Retina (tissue), 1 donor: Measurements from ENCODE around the gene TSC1.
A peak's percentile ranks its signal among the peaks of the same experiment; 100 is the strongest.
"Not testable (repeated sequence)": the region's sequence is repeated elsewhere in the genome, so short reads cannot be mapped to it uniquely, and the experiment has no call there.

Experiments
- DNase-seq: peaks from one replicate; pipeline ENCODE4 v3.0.0-alpha.2; 2016

TSC1 gene

DNA sequence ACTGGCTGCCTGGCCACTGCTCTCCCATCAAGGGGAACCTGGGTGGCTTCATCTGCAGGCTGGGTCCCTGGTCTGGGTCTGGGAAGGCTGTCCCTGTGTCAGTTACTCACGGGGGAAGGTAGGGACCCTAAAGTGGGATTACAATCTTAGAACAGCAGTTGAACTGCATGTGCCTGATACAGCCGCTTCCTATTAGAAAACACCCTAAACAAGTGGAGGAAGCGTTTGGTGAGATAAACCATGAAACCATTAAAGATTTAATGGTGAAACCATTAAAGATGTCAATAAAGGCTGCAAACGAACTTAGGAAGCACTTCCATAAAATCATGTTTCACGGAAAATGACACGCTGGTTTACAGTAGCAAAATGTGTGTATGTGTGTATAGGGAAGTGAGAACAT, 31.5 kb upstream of the TSC1 start:
- no peak for DNase-seq

DNA sequence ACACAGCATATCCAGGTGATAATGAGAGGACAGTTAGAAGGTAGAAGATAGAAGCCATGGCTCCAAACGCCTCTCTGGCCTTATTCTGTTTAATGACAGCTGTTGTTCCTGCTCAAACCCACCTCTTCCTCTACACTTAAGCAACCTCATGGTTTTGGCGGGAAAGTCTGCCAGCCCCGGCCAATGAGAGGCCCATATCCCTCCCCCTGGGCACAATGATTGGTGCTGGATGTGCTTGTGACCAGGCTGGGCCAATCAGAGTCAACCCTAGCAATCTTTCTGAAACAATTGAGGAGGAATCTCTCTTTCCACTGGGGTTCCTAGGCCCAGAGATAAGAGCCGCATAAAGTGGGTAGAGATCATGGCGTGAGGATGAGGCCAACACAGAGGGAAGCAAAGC, 29.3 kb upstream of the TSC1 start:
- no peak for DNase-seq

DNA sequence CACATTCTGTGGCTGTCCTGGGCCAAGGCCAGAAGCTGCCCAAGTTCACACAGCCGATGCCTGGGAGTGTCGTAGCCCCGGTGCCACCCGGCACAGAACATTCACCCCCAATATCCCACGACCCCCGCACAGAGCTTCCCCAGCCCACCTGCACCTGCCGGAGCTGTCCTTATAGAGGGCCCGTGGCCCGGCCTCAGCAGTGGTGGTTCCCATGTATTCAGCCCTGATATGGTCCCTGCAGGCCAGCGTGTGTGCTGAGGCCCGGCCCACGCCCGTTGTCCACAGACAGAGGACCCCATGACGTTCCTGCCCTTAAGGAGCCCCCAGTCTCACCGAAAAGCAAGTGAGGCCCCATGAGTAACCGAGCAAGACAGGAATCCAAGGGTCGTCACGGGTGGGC, 28.8 kb upstream of the TSC1 start:
- DNase-seq: no peak

DNA sequence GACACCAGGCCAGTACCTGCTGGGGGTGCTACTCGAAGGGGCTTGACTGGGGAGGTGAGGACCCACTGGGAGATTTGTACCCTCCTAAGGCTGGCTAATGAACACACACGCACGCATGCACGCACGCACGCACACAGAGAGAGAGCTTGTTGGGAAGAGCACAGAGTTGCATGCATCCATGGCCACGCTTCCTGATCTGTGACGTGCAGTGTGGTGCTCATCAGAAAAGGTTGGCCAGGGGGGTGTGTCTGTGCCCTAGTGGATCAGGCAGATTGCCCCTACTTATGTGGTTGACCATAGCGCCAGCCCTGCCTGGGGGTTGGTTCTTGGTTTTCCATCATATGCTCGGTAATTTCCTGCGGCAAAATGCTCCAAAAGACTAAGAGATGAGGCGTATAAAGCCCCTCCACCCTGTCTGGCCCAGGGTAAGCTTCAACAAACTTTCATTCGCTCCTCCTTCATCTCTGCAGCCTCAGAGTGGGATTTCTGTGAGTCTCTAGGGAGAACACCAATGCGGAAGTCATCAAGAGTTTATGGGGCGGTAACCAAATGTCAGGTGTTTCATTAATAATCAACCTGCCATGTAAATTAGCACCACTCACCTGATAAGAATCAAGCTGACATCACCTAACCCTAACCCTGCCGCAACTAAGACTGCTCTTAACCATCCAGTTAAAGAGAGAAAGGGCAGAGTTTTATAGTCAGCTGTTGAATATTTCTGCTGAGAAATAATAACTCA, 26.1 kb upstream of the TSC1 start:
- DNase-seq: no peak

DNA sequence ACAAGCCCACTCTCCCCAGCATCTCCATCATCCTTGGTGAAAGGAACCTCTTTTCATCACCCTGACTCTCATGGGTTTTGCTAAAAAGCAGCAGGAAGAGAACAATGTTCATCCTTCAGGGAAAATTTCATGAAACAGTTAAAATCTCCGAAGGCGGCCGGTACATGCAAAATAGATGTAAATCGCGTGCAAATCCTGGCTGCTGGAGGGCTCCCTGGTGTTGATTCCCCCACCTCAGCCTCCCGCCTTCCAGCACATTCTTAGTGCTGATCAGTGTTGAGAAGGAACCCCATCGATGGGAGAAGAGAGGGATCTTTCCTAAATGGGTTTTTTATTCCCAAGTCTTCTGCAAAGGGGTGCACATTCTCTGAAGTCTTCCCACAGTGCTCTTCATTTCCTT, 25.4 kb upstream of the TSC1 start:
- DNase-seq: no peak

DNA sequence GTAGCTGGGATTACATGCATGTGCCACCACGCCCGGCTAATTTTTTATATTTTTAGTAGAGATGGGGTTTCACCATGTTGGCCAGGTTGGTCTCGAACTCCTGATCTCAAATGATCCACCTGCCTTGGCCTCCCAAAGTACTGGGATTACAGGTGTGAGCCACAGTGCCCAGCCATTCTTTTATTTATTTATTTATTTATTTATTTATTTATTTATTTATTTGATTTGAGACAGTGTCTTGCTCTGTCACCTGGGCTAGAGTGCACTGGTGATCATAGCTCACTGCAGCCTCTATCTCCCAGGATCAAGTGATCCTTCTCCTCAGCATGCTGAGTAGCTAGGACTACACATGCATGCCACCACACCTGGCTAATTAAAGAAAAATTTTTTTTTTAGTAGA, 23.5 kb upstream of the TSC1 start:
- not testable (repeated sequence) for DNase-seq

DNA sequence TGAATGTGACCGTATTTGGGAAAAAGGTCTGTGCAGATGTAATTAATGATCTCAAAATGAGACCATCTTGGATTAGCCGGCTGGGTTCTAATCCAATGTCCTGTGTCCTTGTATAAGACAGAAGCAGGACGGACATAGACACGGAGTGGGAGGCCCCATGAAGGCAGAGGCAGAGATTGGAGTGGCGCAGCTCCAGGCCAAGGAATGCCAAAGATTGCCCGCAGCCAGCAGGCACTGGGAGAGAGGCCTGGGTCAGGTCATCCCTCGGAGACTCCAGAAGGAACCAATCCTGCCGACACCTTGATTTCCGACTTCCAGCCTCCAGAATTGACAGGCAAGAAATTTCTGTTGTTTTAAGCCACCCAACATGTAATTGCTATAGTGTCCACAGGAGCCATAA, 21.1 kb upstream of the TSC1 start:
- DNase-seq: no peak

DNA sequence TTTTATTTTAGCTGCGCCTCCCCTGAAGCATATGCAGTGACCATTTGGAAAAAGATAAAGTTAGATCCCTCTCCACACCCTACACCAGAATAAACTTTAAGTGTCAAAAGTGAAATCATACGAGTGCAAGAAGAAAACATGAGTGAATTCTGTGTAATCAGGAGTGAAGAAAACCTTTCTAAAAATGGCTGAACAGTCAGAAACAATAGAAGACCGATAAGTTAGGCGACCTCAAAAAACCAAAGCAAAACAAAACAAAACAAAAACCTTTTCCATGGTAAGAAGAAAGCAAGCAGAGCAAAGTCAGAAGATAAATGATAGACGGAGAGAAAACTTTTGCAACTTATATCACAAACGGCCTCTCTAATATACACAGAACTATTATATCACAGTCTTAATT, 16.6 kb upstream of the TSC1 start:
- DNase-seq: no peak

DNA sequence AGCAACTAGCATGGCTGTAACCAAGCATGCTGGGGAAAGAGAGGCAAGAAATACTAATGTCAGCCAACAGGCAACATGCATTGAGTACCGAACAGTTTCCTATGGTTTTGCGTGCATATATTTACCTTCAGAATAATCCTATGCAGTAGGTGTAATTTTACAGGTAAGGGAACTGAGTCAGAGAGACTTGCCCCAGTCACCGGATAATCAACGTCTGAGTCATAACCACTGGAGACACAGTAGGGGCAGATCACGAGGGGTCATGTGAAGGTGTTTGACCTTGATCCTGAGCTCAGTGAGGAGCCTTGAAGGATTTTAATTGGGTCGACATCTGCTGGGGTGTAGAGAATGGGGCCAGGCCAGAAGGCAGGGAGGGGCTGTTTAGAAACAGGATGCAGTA, 13.4 kb upstream of the TSC1 start:
- DNase-seq: no peak

DNA sequence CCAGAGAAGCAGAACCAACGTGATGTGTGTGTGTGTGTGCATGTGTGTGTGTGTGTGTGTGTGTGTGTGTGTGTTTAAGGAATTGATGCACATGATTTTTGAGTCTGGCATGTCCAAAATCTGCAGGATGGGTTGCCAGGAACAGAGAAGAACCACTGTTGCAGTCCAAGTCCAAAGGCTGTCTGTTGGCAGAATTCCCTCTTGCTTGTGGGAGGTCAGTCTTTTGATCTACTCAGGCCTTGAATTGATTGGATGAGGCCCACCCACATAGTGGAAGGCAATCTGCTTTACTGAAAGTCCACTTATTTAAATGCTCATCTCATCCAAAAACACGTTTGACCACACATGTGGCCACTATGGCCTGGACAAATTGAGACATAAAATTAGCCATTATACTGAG, 11.4 kb upstream of the TSC1 start:
- no peak for DNase-seq

DNA sequence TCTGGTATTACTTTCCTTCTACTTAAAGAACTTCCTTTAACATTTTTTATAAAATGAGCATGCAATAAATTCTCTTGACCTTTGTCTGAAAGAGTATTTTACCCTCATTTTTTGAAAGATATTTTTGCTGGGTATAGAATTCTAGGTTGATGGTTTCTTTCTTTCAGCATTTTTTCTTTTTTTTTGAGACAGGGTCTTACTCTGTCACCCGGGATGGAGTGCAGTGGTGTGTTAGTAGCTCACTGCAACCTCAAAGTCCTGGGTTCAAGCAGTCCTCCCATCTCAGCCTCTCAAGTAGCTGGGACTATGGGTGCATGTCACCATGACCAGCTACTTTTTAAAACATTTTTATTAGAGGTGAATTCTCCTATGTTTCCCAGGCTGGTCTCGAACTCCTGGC, 10.7 kb upstream of the TSC1 start:
- DNase-seq: no peak

DNA sequence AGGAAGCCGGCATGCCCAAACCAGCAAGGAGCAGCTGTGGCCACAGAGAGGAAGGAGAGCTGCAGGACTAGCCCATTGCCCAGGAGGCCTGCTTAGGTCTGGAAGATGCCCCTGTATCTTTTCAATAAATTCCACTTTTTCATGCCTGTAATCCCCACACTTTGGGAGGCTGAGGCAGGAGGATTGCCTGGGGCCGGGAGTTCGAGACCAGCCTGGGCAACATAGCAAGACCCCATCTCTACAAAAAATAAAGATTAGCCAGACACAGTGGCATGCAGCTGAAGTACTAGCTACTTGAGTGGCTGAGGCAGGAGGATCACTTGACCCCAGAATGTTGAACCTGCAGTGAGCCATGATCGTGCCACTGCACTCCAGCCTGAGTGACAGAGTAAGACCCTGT, 5.3 kb upstream of the TSC1 start:
- DNase-seq: no peak

DNA sequence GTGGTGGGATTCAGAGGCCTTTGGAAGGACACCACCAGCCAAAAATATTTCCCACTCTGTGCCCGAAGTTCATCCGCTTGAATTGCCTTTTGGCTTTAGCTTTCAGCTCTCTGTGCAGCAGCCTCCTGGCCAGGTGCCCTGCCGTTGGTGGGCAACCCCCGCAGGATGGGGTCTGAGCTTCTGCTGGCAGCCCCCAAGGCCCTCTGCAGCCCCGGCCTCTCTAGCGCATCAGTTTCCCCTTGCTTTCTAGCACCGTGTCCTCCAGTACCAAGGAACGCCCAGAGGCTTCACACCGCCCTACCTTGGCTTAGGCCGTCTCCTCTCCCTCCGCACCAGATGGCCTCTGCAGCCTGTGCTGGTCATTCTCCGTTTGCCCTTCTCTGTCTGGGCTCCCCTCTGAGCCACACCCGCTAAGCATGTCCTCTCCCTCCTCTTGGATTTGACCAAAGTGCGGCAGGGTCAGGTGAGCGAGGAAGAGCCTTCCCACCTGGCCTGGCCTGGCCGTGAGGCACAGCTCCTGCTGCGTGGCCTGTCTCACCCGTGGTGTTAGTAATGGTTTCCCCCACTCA, 4.2 kb upstream of the TSC1 start:
- no peak for DNase-seq

DNA sequence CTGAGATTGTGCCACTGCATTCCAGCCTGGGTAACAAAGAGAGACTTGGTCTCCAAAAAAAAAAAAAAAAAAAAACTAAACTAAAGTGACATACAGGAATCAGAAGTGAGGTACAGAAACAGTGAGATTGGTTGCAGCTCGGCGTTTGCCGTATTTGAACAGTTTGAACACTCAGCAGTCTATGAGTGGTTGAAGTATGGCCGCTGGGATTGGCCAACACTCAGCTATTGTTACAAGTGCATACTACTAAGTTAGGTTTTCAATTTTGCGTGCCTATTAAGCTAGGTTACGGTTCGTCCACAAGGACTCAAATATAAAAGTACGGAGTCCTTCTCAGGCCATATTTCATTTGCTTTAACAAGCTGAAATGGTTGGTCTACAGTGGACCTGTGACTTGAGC, 3.3 kb upstream of the TSC1 start:
- no peak for DNase-seq

DNA sequence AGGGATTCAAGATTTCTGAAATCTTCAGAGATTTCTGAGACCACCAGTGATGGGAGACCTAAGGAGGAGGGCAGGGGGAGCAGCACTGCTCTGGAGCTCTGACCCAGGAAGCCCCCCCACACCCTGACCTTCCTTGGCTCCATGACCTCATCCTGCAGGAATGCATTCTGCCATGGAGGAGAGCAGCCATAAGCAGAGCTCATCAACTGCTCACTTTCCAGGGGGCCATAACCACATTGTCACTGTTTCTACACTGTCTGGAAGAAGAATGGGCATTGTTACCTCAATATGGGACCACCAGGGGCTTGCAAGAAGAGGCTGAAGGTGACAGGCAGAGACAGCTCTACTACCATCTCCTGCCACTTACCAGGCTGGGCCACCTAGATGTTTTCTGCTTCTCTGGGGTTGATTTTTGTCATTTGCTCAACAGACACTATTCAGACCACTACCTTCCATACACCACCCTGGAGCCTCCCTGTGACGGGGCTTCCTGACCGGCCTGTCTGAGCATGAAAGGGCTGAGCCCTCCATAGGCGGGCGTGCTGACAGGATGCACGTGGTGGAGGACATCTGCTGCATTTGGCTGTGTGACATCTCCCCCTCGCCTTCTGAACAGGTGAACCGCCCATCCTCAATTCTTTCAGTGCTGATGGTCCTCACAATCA, 2.3 kb upstream of the TSC1 start:
- peak; percentile 73 for DNase-seq

DNA sequence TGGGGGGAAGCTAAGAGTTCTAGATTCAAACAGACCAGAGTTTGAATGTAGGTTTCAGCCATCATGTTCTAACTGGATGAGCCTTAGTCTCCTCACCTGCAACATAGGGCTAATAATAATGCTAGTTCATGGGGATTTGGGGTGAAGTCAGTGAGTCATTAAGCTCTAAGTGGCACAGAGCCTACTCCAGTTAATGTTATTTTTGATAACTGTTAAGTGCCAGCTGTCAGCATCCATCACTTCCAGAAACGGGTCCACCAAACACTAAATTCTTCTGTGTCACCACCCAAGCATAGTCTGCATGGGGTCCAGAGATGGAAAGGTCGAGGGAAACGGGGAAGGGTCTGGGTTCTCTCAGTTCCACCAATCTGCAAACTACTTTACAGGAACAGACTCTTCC, 1.8 kb upstream of the TSC1 start:
- DNase-seq: peak; percentile 4

DNA sequence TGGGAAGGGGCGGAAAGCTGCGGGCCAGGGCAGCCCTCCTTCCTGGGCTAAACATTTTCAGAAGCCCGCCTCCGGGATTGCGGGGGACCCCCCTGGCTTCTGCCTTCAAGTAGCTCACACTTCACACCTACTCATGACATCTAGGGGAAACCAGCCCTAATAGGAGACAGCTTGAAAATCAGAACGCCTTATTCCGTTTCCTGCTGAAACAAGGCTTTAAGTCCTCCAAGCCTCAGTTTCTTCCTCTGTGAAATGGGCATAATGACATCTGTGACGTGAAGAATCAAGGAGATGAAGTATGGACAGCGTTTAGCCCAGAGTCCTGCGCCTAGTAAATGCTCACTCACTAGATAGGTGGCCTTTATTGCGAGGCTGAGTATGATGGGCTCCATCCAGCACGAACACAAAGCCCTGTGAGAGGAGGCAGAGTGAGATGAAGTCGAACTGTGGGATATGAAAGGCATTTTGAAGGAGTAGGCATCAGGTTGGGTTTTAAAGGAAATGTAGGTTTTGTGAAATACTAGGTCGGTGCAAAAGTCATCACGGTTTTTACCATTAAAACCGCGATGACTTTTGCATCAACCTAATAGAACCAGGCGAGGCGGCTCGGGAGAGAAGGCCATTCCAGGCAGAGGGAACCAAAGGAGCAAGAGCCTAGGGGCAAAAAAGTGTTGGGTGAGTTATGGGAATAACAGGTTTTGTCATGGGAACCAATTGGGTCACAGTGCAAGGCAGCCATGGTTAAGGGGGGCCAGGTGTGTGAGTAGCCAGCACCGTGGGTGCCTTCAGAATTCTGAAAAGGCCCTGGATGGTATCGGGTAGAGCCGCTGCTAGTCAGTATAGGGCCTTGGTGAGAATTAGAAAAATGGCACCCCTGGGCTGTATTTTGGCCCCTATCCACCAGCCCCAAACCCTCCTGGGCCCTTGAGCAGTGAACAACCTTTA, 1.0 kb upstream of the TSC1 start:
- DNase-seq: peak; percentile 12

DNA sequence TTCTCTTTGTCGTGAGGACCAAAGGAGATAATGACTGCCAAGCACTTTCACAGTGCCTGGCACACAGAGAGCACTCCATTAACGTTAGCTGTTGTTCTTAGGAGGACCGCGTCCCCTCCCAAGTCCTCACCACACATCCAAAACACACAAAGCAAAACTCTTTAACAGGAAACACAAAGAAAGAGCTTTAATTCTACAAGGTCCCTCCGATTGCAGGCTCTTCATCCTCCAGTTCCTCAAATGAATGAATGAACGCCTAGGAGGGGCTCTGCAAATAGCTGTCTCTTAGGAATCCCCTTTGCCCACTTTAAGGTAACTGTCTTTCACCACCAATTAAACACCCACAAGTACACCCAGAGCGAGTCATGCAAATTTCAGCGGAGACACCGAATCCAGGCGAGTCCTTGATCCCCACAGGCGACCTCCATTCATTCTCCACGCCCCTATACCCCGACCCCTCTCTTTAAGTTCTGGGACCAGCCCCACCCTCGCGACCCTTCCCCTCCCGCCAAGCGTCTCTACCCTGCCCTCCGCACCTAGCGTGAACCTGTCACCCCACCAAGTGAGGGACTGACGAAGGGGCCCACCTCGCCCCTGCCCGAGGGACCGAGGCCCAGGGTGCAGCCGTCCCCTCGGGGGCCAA, 644 bp downstream of the TSC1 start:
- no peak for DNase-seq

DNA sequence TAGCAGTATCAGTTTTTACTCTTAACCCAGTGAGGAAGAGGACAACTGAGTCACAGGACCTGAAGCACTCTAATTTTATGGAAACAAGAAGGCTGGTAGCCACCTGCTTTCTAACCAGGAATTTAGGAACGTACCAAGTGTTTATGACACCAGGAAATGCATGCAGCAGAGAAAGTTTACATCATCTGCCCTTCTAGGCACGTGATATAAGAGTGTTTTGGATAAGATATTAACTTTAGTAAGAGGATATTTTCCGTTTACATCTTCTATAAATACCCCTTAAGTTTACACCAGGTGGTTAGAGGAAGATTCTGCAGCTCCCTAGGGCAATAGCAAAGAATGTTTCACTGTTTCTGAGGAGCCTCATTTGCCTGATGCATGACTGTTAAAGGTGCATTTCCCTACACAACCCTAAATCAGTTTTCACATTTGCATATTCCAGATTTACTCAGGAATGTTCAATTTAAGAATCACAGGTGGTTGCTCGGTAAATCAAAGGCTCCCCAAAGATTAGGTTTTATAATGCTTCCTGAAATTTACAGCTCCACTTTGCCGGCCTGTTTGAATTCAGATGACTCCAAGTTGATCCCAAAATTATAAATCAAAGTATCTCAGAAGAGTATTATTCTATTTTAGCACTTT, 1.8 kb downstream of the TSC1 start:
- no peak for DNase-seq

DNA sequence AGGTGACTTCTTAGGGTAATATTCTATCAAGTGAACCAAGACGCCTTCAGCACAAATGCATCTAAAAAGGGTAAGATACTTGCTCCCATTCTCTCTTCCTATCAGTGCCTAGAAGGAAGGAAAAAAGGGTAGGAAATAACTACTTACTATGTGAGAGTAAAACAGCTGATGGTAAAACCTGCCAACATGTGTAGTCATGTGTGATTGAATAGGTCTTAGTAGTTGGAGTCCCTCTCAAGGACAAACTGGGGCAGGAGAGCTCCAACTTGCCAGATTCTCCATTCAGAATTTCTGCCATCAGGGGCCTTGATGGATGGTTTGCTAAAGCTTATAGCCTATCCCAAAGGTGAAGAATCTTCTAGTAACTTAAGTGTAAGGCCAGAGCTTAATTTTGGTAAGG, 5.2 kb downstream of the TSC1 start:
- DNase-seq: no peak

DNA sequence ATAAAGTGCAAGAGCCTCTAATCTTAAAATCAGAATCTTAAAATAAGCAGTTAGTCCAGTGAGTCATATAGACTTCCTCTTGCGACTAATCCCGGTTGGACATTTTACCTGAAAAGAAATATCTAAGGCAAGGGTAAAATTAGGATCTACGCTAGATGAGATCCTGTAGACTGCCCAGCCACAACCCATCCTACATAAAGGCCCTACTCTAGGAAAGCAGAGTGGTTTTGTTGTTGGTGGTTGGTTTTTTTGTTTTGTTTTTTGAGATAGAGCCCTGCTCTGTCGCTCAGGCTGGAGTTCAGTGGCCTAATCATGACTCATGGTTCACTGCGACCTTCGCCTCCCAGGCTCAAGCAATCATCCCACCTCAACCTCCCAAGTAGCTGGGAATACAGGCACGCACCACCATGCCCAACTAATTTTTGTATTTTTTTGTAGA, 6.9 kb downstream of the TSC1 start:
- DNase-seq: no peak

DNA sequence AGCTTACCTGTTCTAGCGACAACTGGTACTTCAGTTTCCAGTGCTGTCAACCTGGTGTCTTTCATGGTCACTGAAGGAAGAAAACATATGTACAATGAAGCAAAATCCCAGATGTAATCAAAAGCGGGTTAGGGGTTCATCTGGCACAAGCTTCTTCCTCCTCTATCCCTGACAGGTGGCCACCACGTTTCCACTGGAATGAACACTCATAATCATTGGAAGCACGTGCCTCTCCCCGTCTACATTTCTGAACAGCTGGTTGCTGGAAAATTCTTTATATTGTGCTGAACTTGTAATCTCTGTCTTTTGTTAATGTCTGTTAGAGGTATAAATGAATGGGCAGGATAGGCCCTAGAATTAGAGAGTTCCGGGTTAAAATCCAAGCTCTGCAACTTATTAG, 9.4 kb downstream of the TSC1 start:
- no peak for DNase-seq
